AG04450 (cell line): Measurements from ENCODE around the gene AKIRIN2. TPM values are rescaled to one million over a fixed set of nuclear protein-coding genes. Genes with fewer than 3 reads are reported as not detected.

ENCODE experiments used
- CTCF ChIA-PET: fragments of 300-600, 350-600 bp; formaldehyde crosslinking; extraction: SDS; loops from one replicate; lab custom pipeline; 2022; ENCODE audit warnings: antibody characterized with exemption, inconsistent platforms; lab: Charles Lee
- POLR2A ChIA-PET: fragments of 350-600 bp; formaldehyde crosslinking; extraction: SDS; loops from one replicate; lab custom pipeline; 2021; ENCODE audit warnings: antibody characterized with exemption, inconsistent platforms; lab: Yijun Ruan, JAX
- DNase-seq: peaks from one replicate; pipeline ENCODE4 v3.0.0-alpha.2; 2011; ENCODE audit warnings: low read depth, low spot score
- H3K27ac ChIP-seq: one replicate; pipeline ENCODE4 v1.5.1; 2012; ENCODE audit warnings: low read depth, low read length, control low read depth
- H3K27me3 ChIP-seq: one replicate; pipeline ENCODE4 v1.6.0; 2012; ENCODE audit warnings: low read length; ENCODE audit not compliant: control insufficient read depth, insufficient read depth
- H3K4me3 ChIP-seq: 2 replicates; pipeline ENCODE4 v1.5.1; 2011; ENCODE audit warnings: mild to moderate bottlenecking, low read depth, low read length, control low read depth
- H3K9me3 ChIP-seq: 2 replicates; pipeline ENCODE4 v1.5.1; 2012; ENCODE audit warnings: low read length; ENCODE audit not compliant: control insufficient read depth, insufficient read depth
- CTCF ChIP-seq: IDR thresholded peaks from 2 replicates; pipeline ENCODE4 v1.5.1; 2011; ENCODE audit warnings: low read depth, low read length, control low read depth, inconsistent platforms
- polyA plus RNA-seq: library from polyadenylated mRNA; depleted of rRNA; stranded (reverse); fragments of >200 nt; gene quantifications from 2 replicates; pipeline ENCODE4 v1.2.3, GENCODE V29; 2011

Gene AKIRIN2
- polyA plus RNA-seq, 1 experiment = 30.4 TPM

- ChIA-PET CTCF (no interaction called here), POLR2A (no interaction called here)
These were observed 64.9 kb downstream of the AKIRIN2 start for GRCh38 chr6:87637106-87637505.

GRCh38 chr6:87636315-87636714 lies 65.7 kb downstream of the AKIRIN2 start:
- Histone ChIP-seq H3K27ac (no peak overlapping the region), H3K9me3 (no peaks in the 10 kb centered on the region), H3K27me3 (no peaks in the 10 kb centered on the region), H3K4me3 (no peak overlapping the region)
- CTCF ChIA-PET = interaction anchor here (0.6 kb wide), 1 partner anchor 115 kb away, joined by 5 read pairs; no protein-coding TSS in a partner anchor
- POLR2A ChIA-PET = no interaction called here
- no peak for DNase-seq
- TF ChIP-seq CTCF = no peak

More at GRCh38 chr6:87637106-87637505, 64.9 kb downstream of the AKIRIN2 start:
- no peaks in the 10 kb centered on the region for H3K27me3 ChIP-seq
- no peak overlapping the region for H3K27ac ChIP-seq
- no peak for DNase-seq
- no peak overlapping the region for H3K4me3 ChIP-seq
- H3K9me3 ChIP-seq = no peaks in the 10 kb centered on the region
- TF ChIP-seq CTCF = no peak

- POLR2A ChIA-PET = no interaction called here
- DNase-seq = no peak
- H3K4me3 ChIP-seq = no peak overlapping the region
- no peak overlapping the region for H3K27ac ChIP-seq
- H3K27me3 ChIP-seq = no peaks in the 10 kb centered on the region
- no peak for TF ChIP-seq CTCF
- CTCF ChIA-PET = no interaction called here
- no peaks in the 10 kb centered on the region for H3K9me3 ChIP-seq
These were observed 68.2 kb downstream of the AKIRIN2 start for GRCh38 chr6:87633851-87634250.

GRCh38 chr6:87630746-87631145 lies 71.3 kb downstream of the AKIRIN2 start:
- POLR2A ChIA-PET = interaction anchor here (0.7 kb wide), 1 partner anchor 42 kb away, joined by 3 read pairs; no protein-coding TSS in a partner anchor

GRCh38 chr6:87628881-87629280 lies 73.2 kb downstream of the AKIRIN2 start:
- Histone ChIP-seq H3K9me3 (no peaks in the 10 kb centered on the region), H3K27me3 (no peaks in the 10 kb centered on the region), H3K4me3 (no peak overlapping the region), H3K27ac (no peak overlapping the region)
- CTCF ChIA-PET = interaction anchor here (1.3 to 1.4 kb wide), 2 partner anchors 236 to 301 kb away, joined by 3 to 4 read pairs; no protein-coding TSS in a partner anchor
- no peak for DNase-seq
- POLR2A ChIA-PET = no interaction called here
- TF ChIP-seq CTCF = no peak

More at GRCh38 chr6:87630746-87631145, 71.3 kb downstream of the AKIRIN2 start:
- no peak overlapping the region for H3K27ac ChIP-seq
- TF ChIP-seq CTCF = no peak
- no peak for DNase-seq
- no peaks in the 10 kb centered on the region for H3K9me3 ChIP-seq
- CTCF ChIA-PET = interaction anchor here (0.6 kb wide), 1 partner anchor 181 kb away, joined by 3 read pairs; no protein-coding TSS in a partner anchor
- H3K27me3 ChIP-seq = no peaks in the 10 kb centered on the region
- no peak overlapping the region for H3K4me3 ChIP-seq
